Uterus (tissue), 2 donors: ENCODE data around the gene DIDO1.

ENCODE experiments used
- POLR2A ChIP-seq, 2 donors: fragments of 450-650 bp; IDR thresholded peaks; one replicate each; pipeline ENCODE4 v1.6.1; 2016; ENCODE audit warnings: antibody characterized with exemption in 2 of 2, mild to moderate bottlenecking in 1 of 2, moderate library complexity in 1 of 2
- TF ChIP-seq, protein P1 (sequence below), 4 experiments: fragments of 200-600 bp in 2 of 4; fragments of 450-650 bp in 2 of 4; sonication (generic) in 2 of 4; IDR thresholded peaks; one replicate each; pipeline ENCODE4 v1.5.1; 2016 to 2019; ENCODE audit warnings: antibody characterized with exemption in 4 of 4, mild to moderate bottlenecking in 2 of 4, moderate library complexity in 1 of 4

DNA sequence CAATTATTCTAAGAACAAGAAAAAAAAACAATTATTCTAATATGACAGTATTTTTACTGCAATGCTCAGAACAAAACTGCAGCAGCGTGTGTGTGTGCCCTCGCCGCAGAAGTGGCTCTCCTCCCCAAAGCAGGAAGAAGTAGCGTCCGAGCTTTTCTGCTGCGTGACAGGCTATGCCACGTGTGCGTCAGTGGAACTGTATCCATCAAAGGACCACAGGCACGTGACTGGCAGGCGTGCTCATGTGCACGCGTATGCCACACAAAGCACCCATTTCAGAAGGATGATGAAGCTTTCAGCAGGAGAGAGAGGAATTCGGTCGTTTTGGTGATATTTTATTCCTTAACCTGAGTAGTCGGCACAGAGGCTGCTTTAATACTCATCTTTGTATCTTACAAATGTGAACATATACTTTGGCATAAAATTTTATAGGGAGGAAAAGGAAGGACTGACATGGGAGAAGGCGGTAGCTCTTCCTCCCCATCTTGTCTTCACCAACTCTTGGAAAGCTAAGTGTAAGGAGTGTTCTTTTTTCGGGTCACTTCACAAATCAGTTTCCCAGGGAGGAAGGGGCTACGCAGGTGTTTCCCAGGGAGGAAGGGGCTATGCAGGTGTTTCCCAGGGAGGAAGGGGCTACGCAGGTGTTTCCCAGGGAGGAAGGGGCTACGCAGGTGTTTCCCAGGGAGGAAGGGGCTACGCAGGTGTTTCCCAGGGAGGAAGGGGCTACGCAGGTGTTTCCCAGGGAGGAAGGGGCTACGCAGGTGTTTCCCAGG is 68.1 kb downstream of the DIDO1 start:
- TF ChIP-seq, protein P1, sequence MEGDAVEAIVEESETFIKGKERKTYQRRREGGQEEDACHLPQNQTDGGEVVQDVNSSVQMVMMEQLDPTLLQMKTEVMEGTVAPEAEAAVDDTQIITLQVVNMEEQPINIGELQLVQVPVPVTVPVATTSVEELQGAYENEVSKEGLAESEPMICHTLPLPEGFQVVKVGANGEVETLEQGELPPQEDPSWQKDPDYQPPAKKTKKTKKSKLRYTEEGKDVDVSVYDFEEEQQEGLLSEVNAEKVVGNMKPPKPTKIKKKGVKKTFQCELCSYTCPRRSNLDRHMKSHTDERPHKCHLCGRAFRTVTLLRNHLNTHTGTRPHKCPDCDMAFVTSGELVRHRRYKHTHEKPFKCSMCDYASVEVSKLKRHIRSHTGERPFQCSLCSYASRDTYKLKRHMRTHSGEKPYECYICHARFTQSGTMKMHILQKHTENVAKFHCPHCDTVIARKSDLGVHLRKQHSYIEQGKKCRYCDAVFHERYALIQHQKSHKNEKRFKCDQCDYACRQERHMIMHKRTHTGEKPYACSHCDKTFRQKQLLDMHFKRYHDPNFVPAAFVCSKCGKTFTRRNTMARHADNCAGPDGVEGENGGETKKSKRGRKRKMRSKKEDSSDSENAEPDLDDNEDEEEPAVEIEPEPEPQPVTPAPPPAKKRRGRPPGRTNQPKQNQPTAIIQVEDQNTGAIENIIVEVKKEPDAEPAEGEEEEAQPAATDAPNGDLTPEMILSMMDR (IDR thresholded peaks at IDR 0.05), result no peak
- TF ChIP-seq POLR2A (IDR thresholded peaks at IDR 0.05), result no peak
